Transverse colon (tissue), 3 donors: ENCODE results near the gene WWOX.

Source experiments
- EP300 ChIP-seq: sonication (generic); formaldehyde crosslinking; IDR thresholded peaks from one replicate; pipeline ENCODE4 v1.6.1; 2017; ENCODE audit warnings: antibody characterized with exemption, low read depth
- POLR2A ChIP-seq: fragments of 450-650 bp; IDR thresholded peaks from one replicate; pipeline ENCODE4 v1.6.1; 2016; ENCODE audit warnings: antibody characterized with exemption, mild to moderate bottlenecking, moderate library complexity
- TF ChIP-seq, protein P1 (sequence below), 5 experiments: fragments of 200-600 bp in 3 of 5; fragments of 450-650 bp in 2 of 5; sonication (generic) in 3 of 5; IDR thresholded peaks; 1 replicate in 2 of 5; 2 replicates in 3 of 5; pipeline ENCODE4 v1.5.1; 2016 to 2017; ENCODE audit warnings: antibody characterized with exemption in 5 of 5, inconsistent platforms in 3 of 5, mild to moderate bottlenecking in 2 of 5, moderate library complexity in 1 of 5

DNA sequence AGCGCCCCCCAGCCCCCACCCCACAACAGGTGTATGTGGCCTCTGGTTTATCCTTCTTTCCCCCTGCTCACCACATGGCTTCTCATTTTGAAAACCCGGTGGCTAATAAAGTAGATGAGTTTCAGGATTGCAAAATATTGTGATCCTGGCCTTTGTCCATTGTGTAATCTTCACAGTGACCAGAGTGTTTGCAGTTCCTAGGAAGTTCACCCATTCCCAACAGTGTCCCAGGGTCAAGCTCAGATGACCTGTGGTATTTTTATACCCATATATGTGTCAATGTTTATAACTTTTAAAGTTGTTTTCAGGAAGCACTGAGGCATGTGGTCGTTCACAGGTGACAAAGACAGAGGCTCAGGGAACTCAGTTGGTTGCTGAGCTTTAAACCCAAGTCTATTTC is 721.9 kb downstream of the WWOX start:
- TF ChIP-seq POLR2A (no peak), EP300 (no peak)
- TF ChIP-seq, protein P1, sequence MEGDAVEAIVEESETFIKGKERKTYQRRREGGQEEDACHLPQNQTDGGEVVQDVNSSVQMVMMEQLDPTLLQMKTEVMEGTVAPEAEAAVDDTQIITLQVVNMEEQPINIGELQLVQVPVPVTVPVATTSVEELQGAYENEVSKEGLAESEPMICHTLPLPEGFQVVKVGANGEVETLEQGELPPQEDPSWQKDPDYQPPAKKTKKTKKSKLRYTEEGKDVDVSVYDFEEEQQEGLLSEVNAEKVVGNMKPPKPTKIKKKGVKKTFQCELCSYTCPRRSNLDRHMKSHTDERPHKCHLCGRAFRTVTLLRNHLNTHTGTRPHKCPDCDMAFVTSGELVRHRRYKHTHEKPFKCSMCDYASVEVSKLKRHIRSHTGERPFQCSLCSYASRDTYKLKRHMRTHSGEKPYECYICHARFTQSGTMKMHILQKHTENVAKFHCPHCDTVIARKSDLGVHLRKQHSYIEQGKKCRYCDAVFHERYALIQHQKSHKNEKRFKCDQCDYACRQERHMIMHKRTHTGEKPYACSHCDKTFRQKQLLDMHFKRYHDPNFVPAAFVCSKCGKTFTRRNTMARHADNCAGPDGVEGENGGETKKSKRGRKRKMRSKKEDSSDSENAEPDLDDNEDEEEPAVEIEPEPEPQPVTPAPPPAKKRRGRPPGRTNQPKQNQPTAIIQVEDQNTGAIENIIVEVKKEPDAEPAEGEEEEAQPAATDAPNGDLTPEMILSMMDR (IDR thresholded peaks at IDR 0.05): no peak
